ENCODE data around the gene SRCAP.

GRCh38 chr16:30650369-30651123 is 48.4 kb upstream of the SRCAP start, which contains the start of gene PRR14:
- TF ChIP-seq CTCF (IDR thresholded peaks at IDR 0.05) (peak in 2 of 3 experiments; percentile 13 to 59), POLR2A (IDR thresholded peaks at IDR 0.05) (peak in 1 of 2 donors; percentile 19)
